Renal cortical epithelial cell (primary cell): Measurements from ENCODE around the gene CLDN15. TPM values are rescaled to one million over a fixed set of nuclear protein-coding genes. Genes with fewer than 3 reads are reported as not detected.
A peak's percentile ranks its signal among the peaks of the same experiment; 100 is the strongest.
"Not testable (repeated sequence)": the region's sequence is repeated elsewhere in the genome, so short reads cannot be mapped to it uniquely, and the experiment has no call there.

ENCODE experiments used
- DNase-seq: peaks from one replicate; pipeline ENCODE4 v3.0.0-alpha.2; 2011; ENCODE audit warnings: low read depth
- total RNA-seq: library from RNA; depleted of rRNA; stranded (reverse); fragments of >200 nt; gene quantifications from 2 replicates; pipeline ENCODE4 v1.2.3, GENCODE V29; 2014

CLDN15 gene
- total RNA-seq = 0.69 and 1.9 TPM in 2 replicates

GRCh38 chr7:101237206-101238067, at the start of gene CLDN15:
TSS of gene CLDN15 (minus strand) at chr7:101237802. CDS start at chr7:101237581, 221 bp downstream.
- no peak for DNase-seq

- DNase-seq = no peak
Observed at GRCh38 chr7:101287032-101287431, 49.4 kb upstream of the CLDN15 start.

GRCh38 chr7:101285880-101286279, 48.3 kb upstream of the CLDN15 start:
- not testable (repeated sequence) for DNase-seq

- no peak for DNase-seq
Observed at GRCh38 chr7:101285171-101285570, 47.6 kb upstream of the CLDN15 start.

- DNase-seq = not testable (repeated sequence)
Observed at GRCh38 chr7:101280912-101281311, 43.3 kb upstream of the CLDN15 start.

- DNase-seq = no peak
Observed at GRCh38 chr7:101278461-101279292, 41.1 kb upstream of the CLDN15 start.

- no peak for DNase-seq
Observed at GRCh38 chr7:101277155-101277554, 39.6 kb upstream of the CLDN15 start.

- no peak for DNase-seq
Observed at GRCh38 chr7:101273206-101273605, 35.6 kb upstream of the CLDN15 start.

GRCh38 chr7:101271021-101271420, 33.4 kb upstream of the CLDN15 start:
- no peak for DNase-seq

GRCh38 chr7:101269664-101270063, 32.1 kb upstream of the CLDN15 start:
- no peak for DNase-seq

GRCh38 chr7:101265622-101266516, 28.3 kb upstream of the CLDN15 start:
- DNase-seq = no peak

GRCh38 chr7:101264102-101264706, 26.6 kb upstream of the CLDN15 start:
- peak; percentile 68 for DNase-seq

- DNase-seq = no peak
Observed at GRCh38 chr7:101258243-101258731, 20.7 kb upstream of the CLDN15 start.

GRCh38 chr7:101255796-101256195, 18.2 kb upstream of the CLDN15 start:
- no peak for DNase-seq

- DNase-seq = not testable (repeated sequence)
Observed at GRCh38 chr7:101253199-101253598, 15.6 kb upstream of the CLDN15 start.

- peak; percentile 94 for DNase-seq
Observed at GRCh38 chr7:101251871-101252659, 14.5 kb upstream of the CLDN15 start.

GRCh38 chr7:101250324-101250723, 12.7 kb upstream of the CLDN15 start:
- no peak for DNase-seq

GRCh38 chr7:101248276-101248675, 10.7 kb upstream of the CLDN15 start:
- no peak for DNase-seq

- no peak for DNase-seq
Observed at GRCh38 chr7:101245147-101245668, 7.6 kb upstream of the CLDN15 start.
